Lower lobe of right lung (tissue), 2 donors: ENCODE results near the gene PPBP. TPM values are rescaled to one million over a fixed set of nuclear protein-coding genes. Genes with fewer than 3 reads are reported as not detected.

Experiments used
- ATAC-seq, 2 donors: fragments of 200-7000 bp; cut with Tn5 transposase; one replicate each; pipeline ENCODE4 v1.9.1; 2020 to 2022; ENCODE audit warnings: mild to moderate bottlenecking in 2 of 2, moderate library complexity in 2 of 2
- DNase-seq: peaks from one replicate; pipeline ENCODE4 v3.0.0-alpha.2; 2020
- H3K27ac ChIP-seq: fragments of 200-600 bp; one replicate; pipeline ENCODE4 v1.8.0; 2022
- H3K27me3 ChIP-seq: fragments of 200-600 bp; one replicate; pipeline ENCODE4 v1.8.0; 2022; ENCODE audit warnings: low read depth
- H3K36me3 ChIP-seq: fragments of 200-600 bp; one replicate; pipeline ENCODE4 v1.8.0; 2022; ENCODE audit warnings: mild to moderate bottlenecking
- H3K4me1 ChIP-seq: fragments of 200-600 bp; one replicate; pipeline ENCODE4 v1.8.0; 2022
- H3K4me3 ChIP-seq: fragments of 200-600 bp; one replicate; pipeline ENCODE4 v1.8.0; 2022; ENCODE audit warnings: mild to moderate bottlenecking
- H3K9me3 ChIP-seq: fragments of 200-600 bp; one replicate; pipeline ENCODE4 v1.8.0; 2022
- CTCF ChIP-seq: fragments of 200-600 bp; IDR thresholded peaks from one replicate; pipeline ENCODE4 v1.8.0; 2022; ENCODE audit warnings: antibody characterized with exemption, mild to moderate bottlenecking
- intact Hi-C: fragments of 100-400 bp; cut with DNase I; formaldehyde crosslinking; loops from one replicate; pipeline ENCODE4 v1.11.0; 2022
- total RNA-seq: library from RNA; stranded (reverse); fragmentation: NEBNext Ultra II Directional; extraction: Animal tissue kit (Norgen Biotek cat#: 25700); gene quantifications from one replicate; pipeline ENCODE4 v1.2.1, GENCODE V29; 2021
- donor health status: DM: no; HTN: yes; CAD: no; lungs with severe emphysema.

The PPBP gene
- total RNA-seq, 1 donor from 2014 or later, result 9.7 TPM

GRCh38 chr4:74030285-74030684, 42.3 kb upstream of the PPBP start:
- no peaks in the 10 kb centered on the region for H3K4me1 ChIP-seq
- H3K9me3 ChIP-seq, result no peaks in the 10 kb centered on the region
- DNase-seq (no peak), ATAC-seq (no peak)
- no peak overlapping the region for H3K27ac ChIP-seq
- H3K36me3 ChIP-seq, result no peaks in the 10 kb centered on the region
- TF ChIP-seq CTCF, result no peak
- H3K4me3 ChIP-seq, result no peak overlapping the region
- no peaks in the 10 kb centered on the region for H3K27me3 ChIP-seq
- intact Hi-C loops, result no loop called here

- H3K4me3 ChIP-seq, result no peak overlapping the region
- no peaks in the 10 kb centered on the region for H3K9me3 ChIP-seq
- intact Hi-C loops, result no loop called here
- H3K4me1 ChIP-seq, result no peaks in the 10 kb centered on the region
- H3K36me3 ChIP-seq, result no peaks in the 10 kb centered on the region
- no peak for ATAC-seq
- no peak for TF ChIP-seq CTCF
- no peaks in the 10 kb centered on the region for H3K27me3 ChIP-seq
- no peak for DNase-seq
- no peak overlapping the region for H3K27ac ChIP-seq
Measured at GRCh38 chr4:74028504-74028903, 40.5 kb upstream of the PPBP start.

- Histone ChIP-seq H3K27ac (no peak overlapping the region), H3K9me3 (no peaks in the 10 kb centered on the region), H3K4me1 (no peaks in the 10 kb centered on the region), H3K27me3 (no peaks in the 10 kb centered on the region), H3K4me3 (no peak overlapping the region), H3K36me3 (no peaks in the 10 kb centered on the region)
- intact Hi-C loops, result no loop called here
- ATAC-seq, result no peak
- DNase-seq, result no peak
- no peak for TF ChIP-seq CTCF
Measured at GRCh38 chr4:74023709-74024108, 35.7 kb upstream of the PPBP start.

GRCh38 chr4:74021601-74022000, 33.6 kb upstream of the PPBP start:
- Histone ChIP-seq H3K9me3 (no peaks in the 10 kb centered on the region), H3K27ac (no peak overlapping the region), H3K4me1 (no peaks in the 10 kb centered on the region), H3K36me3 (no peaks in the 10 kb centered on the region), H3K27me3 (no peaks in the 10 kb centered on the region), H3K4me3 (no peak overlapping the region)
- ATAC-seq, result peak; percentile 55 to 60
- no peak for DNase-seq
- no peak for TF ChIP-seq CTCF
- intact Hi-C loops, result no loop called here

- intact Hi-C loops, result no loop called here
- Histone ChIP-seq H3K36me3 (no peaks in the 10 kb centered on the region), H3K4me1 (no peaks in the 10 kb centered on the region), H3K9me3 (no peaks in the 10 kb centered on the region), H3K4me3 (no peak overlapping the region), H3K27ac (no peak overlapping the region), H3K27me3 (no peaks in the 10 kb centered on the region)
- peak; percentile 62 to 71 for ATAC-seq
- TF ChIP-seq CTCF, result no peak
- peak; percentile 49 for DNase-seq
Measured at GRCh38 chr4:74018771-74019170, 30.8 kb upstream of the PPBP start.

GRCh38 chr4:74018116-74018515, 30.1 kb upstream of the PPBP start:
- DNase-seq (no peak), ATAC-seq (peak; percentile 53 to 56)
- Histone ChIP-seq H3K9me3 (no peaks in the 10 kb centered on the region), H3K4me1 (no peaks in the 10 kb centered on the region), H3K27ac (no peak overlapping the region), H3K36me3 (no peaks in the 10 kb centered on the region), H3K27me3 (no peaks in the 10 kb centered on the region), H3K4me3 (no peak overlapping the region)
- TF ChIP-seq CTCF, result no peak
- intact Hi-C loops, result no loop called here
